ENCODE results near the gene SLC39A11.

- TF ChIP-seq CTCF (IDR thresholded peaks at IDR 0.05; ENCODE audit: low read depth, low read length): no peak
- no peak for TF ChIP-seq EZH2phosphoT487 (IDR thresholded peaks at IDR 0.05; ENCODE audit: low read depth)
Measured at GRCh38 chr17:72745241-72745640, 347.2 kb downstream of the SLC39A11 start.

Measured in OCI-LY3 (cell line).